H1 (cell line): Measurements from ENCODE around the gene ITGB5.

Source experiments
- ZNF274 ChIP-seq: IDR thresholded peaks from 2 replicates; pipeline ENCODE4 v1.7.0; 2012; ENCODE audit warnings: low read length, borderline replicate concordance; ENCODE audit errors: extremely low read depth
- TF ChIP-seq, protein P1 (sequence below), 3 experiments: IDR thresholded peaks; 1 replicate in 2 of 3; 2 replicates in 1 of 3; pipeline versions ENCODE4 v1.5.1 to v1.6.1; 2011; ENCODE audit warnings: low read length in 3 of 3, mild to moderate bottlenecking in 3 of 3, inconsistent platforms in 2 of 3, low read depth in 1 of 3, moderate library complexity in 1 of 3; ENCODE audit not compliant: insufficient read depth in 1 of 3; ENCODE audit errors: control extremely low read depth in 1 of 3

DNA sequence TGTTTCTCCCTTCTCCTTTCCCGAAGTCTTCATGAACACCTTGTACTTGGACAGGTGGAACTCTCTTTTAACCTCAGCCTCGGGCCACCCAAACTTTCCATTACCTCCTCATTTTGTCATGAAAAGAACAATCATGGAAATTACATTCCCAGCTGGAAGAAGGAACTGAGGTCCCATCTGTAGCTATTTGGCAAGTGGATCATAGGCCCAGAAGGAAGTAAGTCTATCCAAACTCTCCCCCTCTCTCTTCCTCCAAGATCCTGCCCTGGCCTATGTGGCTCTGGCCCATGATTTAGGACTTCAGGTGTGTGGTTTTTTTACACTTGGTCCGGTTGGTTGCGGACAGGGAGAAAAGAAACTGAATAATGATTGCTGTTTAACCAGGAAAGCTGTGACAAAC is 44.1 kb downstream of the ITGB5 start:
- TF ChIP-seq, protein P1, sequence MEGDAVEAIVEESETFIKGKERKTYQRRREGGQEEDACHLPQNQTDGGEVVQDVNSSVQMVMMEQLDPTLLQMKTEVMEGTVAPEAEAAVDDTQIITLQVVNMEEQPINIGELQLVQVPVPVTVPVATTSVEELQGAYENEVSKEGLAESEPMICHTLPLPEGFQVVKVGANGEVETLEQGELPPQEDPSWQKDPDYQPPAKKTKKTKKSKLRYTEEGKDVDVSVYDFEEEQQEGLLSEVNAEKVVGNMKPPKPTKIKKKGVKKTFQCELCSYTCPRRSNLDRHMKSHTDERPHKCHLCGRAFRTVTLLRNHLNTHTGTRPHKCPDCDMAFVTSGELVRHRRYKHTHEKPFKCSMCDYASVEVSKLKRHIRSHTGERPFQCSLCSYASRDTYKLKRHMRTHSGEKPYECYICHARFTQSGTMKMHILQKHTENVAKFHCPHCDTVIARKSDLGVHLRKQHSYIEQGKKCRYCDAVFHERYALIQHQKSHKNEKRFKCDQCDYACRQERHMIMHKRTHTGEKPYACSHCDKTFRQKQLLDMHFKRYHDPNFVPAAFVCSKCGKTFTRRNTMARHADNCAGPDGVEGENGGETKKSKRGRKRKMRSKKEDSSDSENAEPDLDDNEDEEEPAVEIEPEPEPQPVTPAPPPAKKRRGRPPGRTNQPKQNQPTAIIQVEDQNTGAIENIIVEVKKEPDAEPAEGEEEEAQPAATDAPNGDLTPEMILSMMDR (IDR thresholded peaks at IDR 0.05; ENCODE audit: control extremely low read depth in 1 of 3, insufficient read depth in 1 of 3, low read depth in 1 of 3, low read length in 3 of 3): no peak
- no peak for TF ChIP-seq ZNF274
